ENCODE measurements around the gene TERF2IP.

- TF ChIP-seq CTCF (conservative IDR thresholded peaks at IDR 0.05; ENCODE audit: low read length) (no peak), EZH2phosphoT487 (IDR thresholded peaks at IDR 0.05; ENCODE audit: borderline replicate concordance) (no peak)
Measured at GRCh38 chr16:75617121-75617520, 30.5 kb upstream of the TERF2IP start.
